DND-41 (cell line): ENCODE measurements around the gene SRMS.

Source experiments
- EZH2 ChIP-seq: IDR thresholded peaks from 3 replicates; pipeline ENCODE4 v1.6.1; 2012; ENCODE audit warnings: borderline replicate concordance, low read depth, mild to moderate bottlenecking, moderate library complexity, low read length, inconsistent platforms; ENCODE audit not compliant: severe bottlenecking
- TF ChIP-seq, protein P1 (sequence below): IDR thresholded peaks from 2 replicates; pipeline ENCODE4 v1.5.1; 2012; ENCODE audit warnings: borderline replicate concordance, low read length, moderate library complexity, mild to moderate bottlenecking; ENCODE audit not compliant: poor library complexity, severe bottlenecking; ENCODE audit errors: extremely low read depth

DNA sequence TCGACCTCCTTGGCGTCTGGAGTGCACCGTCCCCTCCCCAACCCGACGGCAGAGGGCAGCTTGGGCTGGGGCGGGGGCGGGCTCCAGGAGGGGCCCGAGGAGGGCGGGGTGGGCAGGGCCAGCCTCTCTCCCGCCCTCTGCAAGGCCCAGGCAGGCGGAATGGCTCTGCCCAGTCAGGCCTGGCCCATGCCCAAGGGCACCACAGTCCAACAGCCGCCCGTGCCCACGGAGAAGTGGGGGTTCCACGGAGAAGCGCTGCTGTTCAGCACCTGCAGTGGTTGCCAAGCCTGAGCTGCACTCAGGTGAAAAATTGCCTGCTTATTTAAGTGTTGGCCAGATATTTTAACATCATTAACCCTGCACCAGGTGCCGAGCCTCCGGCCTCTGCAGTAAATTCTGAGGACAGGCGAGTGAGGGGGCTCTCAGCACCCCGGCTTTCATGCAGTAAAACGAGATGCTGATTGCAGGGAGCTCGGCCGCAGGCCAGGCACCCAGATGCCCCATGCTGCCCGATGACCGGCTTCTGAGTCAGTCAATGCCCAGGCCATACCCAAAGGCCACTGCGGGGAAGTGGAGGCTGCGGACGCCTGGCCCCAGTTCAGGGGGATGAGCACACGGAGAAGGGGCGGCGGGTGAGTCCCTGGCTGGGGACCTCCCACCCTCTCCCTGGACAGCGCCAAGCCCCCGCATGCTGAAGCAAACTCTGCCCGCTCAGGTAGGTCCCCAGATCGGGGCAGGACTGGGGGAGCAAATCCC is at the start of gene SRMS:
- TF ChIP-seq, protein P1, sequence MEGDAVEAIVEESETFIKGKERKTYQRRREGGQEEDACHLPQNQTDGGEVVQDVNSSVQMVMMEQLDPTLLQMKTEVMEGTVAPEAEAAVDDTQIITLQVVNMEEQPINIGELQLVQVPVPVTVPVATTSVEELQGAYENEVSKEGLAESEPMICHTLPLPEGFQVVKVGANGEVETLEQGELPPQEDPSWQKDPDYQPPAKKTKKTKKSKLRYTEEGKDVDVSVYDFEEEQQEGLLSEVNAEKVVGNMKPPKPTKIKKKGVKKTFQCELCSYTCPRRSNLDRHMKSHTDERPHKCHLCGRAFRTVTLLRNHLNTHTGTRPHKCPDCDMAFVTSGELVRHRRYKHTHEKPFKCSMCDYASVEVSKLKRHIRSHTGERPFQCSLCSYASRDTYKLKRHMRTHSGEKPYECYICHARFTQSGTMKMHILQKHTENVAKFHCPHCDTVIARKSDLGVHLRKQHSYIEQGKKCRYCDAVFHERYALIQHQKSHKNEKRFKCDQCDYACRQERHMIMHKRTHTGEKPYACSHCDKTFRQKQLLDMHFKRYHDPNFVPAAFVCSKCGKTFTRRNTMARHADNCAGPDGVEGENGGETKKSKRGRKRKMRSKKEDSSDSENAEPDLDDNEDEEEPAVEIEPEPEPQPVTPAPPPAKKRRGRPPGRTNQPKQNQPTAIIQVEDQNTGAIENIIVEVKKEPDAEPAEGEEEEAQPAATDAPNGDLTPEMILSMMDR = no peak
- no peak for TF ChIP-seq EZH2
